22Rv1 (cell line): ENCODE data around the gene CTNNA1.

Experiments used
- ZFX ChIP-seq: fragments of 450-650 bp; IDR thresholded peaks from 2 replicates; pipeline ENCODE4 v1.6.1; 2017; ENCODE audit warnings: antibody characterized with exemption, borderline replicate concordance
- TF ChIP-seq, protein P1 (sequence below): fragments of 450-650 bp; IDR thresholded peaks from 2 replicates; pipeline ENCODE4 v1.5.1; 2017; ENCODE audit warnings: mild to moderate bottlenecking

DNA sequence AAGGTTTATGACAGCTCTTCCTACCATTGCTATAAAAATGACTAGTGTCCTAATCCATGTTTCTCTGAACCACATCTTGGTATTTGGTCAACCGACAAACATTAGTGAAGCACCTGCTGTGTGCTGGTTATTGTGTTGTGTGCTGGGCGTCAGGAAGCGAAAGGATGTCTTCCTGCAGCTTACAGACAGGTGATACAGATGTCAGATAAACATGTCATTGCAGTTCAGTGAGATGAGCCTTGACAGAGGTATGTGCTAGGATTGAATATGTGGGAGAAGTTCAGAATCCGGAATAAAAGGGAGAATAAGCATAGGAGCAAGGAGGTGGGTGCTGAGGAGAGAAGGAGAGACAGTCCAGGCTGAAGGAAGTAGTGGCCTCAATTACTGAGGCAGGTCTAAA is 20.3 kb upstream of the CTNNA1 start:
- TF ChIP-seq, protein P1, sequence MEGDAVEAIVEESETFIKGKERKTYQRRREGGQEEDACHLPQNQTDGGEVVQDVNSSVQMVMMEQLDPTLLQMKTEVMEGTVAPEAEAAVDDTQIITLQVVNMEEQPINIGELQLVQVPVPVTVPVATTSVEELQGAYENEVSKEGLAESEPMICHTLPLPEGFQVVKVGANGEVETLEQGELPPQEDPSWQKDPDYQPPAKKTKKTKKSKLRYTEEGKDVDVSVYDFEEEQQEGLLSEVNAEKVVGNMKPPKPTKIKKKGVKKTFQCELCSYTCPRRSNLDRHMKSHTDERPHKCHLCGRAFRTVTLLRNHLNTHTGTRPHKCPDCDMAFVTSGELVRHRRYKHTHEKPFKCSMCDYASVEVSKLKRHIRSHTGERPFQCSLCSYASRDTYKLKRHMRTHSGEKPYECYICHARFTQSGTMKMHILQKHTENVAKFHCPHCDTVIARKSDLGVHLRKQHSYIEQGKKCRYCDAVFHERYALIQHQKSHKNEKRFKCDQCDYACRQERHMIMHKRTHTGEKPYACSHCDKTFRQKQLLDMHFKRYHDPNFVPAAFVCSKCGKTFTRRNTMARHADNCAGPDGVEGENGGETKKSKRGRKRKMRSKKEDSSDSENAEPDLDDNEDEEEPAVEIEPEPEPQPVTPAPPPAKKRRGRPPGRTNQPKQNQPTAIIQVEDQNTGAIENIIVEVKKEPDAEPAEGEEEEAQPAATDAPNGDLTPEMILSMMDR = no peak
- TF ChIP-seq ZFX = no peak
